GM21717 (cell line): ENCODE measurements around the gene NGFR.

Source experiments
- ATAC-seq: cut with Tn5 transposase; IDR thresholded peaks from one replicate; pipeline ENCODE4 v1.9.1; 2021; ENCODE audit warnings: mild to moderate bottlenecking, moderate library complexity; ENCODE audit not compliant: unreplicated experiment

NGFR gene, protein sequence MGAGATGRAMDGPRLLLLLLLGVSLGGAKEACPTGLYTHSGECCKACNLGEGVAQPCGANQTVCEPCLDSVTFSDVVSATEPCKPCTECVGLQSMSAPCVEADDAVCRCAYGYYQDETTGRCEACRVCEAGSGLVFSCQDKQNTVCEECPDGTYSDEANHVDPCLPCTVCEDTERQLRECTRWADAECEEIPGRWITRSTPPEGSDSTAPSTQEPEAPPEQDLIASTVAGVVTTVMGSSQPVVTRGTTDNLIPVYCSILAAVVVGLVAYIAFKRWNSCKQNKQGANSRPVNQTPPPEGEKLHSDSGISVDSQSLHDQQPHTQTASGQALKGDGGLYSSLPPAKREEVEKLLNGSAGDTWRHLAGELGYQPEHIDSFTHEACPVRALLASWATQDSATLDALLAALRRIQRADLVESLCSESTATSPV

DNA sequence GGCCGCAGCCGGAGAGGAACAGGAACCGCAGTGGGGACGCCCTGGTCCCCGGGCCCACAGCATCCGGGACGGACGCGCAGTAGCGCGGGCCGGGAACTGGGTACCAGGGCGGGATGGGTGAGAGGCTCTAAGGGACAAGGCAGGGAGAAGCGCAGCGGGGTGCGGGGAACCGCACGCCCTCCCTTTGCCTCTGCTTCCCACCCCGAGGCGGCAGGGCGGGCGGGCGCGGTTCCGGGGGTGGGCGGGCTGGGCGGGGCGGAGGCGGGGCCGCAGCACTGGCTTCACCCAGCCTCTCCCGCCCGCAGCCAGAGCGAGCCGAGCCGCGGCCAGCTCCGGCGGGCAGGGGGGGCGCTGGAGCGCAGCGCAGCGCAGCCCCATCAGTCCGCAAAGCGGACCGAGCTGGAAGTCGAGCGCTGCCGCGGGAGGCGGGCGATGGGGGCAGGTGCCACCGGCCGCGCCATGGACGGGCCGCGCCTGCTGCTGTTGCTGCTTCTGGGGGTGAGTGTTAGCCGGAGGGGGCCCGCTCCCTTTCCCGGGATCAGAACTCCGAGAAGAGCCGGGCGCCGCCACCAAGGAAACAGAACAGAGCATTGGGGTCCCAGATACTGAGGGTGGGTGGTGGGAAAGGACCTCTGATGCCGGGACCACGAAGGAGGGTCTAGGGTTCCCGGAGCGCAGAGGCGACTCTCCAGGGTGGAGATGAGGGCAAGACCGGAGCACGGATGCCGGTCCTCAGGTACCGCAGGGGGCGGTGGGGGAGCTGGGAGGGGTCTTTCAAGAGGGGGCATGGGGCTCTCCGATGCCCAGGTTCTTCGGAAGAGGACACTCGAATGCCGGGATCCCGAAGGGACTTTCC is at the start of gene NGFR:
Gene NGFR (plus strand): TSS at position 308 of the 856 bp plus-strand sequence. CDS start 125 bp downstream, at position 433.
- ATAC-seq = no peak

DNA sequence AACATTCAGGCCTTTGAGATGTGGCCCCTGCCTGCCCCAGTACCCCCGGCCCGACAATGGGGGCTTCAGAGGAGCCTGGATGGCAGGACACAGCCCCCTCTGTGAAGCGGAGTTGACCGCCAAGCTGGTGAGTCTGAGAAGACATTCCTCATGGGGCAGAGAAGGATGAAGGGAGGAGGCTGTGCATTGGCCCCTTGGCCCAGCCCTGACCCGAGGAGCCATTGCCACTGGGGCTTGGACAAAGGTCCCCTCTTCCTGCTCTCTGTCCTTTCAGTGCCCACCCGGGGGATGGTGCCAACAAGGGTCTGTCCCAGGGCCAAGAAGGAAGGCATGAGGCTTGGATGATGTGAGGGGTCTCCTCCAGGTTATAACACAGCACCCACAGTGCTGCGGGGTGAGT is 49.5 kb upstream of the NGFR start:
- ATAC-seq = no peak

DNA sequence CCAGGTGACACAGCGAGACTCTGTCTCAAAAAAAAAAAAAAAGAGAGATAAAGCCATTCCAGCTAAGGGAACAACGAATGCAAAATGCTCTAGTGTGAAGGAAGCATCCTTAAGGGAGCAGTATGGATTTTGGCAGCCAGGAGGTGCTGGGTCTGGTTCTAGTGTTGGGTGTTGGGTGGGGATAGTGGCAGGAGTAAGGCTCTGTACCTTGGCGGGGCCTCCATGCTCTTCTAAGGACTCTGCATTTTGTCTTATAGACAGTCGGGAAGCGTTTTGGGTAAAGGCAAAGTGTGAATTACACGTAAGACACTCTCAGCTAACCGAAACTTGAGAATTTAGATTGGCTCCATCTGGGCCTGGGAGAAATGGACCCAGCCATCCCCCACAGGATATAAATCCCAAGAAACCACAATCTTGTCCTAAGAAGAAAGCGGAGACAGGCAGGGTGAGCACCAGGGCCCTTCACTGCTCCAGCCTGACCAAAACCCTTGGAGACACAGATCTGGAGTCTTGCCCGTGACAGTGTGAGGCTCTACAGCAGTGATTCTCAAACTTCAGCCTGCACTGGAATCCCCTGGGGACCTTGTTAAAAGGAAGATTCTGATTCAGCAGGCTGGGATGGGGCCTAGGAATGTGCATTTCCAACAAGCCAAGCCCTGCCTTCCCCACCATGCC is 47.3 kb upstream of the NGFR start:
- ATAC-seq = no peak

DNA sequence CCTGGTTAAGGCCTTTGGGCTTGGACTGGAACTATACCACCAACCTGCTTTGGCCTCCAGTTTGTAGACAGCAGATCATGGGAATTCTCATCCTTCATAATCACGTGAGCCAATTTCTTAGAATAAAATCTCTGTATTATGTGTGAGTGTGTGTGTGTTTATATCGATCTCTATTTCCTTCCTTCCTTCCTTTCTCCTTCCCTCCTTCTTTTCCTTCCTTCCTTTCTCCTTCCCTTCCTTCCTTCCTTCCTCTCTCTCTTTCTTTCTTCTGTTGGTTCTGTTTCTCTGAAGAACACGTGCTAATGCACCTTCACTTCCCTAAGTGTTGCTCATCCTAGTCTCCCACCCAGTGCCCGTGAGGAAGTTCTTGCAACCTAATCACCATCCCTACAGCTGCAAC is 44.9 kb upstream of the NGFR start:
- no peak for ATAC-seq

DNA sequence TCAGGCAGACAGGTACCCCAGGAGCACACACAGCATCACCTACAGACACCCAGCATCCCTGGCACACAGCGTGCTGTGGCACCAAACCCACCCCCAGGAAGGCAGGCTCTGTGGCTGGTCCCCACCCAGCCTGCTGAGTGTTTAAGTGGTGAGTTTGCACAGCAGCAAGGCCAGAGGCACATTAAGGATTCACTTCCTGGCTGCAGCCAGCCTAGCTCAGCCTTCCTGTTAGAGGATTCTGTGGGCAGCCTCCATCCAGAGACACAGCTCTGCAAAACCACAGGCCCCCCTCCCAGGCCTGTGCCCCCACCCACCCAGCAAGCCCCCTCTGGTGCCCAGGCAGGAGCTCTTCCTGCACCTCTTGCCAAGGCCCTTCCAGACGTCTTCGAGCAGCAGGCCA is 44.4 kb upstream of the NGFR start:
- ATAC-seq = no peak

DNA sequence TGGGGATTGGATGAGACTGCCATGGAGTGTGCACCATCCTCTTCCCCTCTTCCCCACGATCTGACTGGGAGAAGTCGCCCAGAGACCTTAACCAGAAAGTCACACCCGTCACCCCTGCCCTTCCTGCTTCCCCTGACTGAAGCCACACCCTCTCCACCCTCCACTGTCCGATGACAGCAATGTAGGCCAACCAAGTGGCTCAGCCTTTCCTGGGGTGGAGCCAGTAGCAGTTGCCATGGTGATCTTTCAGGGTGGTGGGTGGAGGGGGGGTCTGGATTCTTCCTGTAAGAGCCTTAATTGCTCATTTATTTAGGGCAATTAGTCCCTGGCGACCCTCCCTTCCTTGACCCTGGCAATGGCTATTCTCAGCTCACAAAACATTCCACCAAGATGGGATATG is 42.9 kb upstream of the NGFR start:
- ATAC-seq = no peak

DNA sequence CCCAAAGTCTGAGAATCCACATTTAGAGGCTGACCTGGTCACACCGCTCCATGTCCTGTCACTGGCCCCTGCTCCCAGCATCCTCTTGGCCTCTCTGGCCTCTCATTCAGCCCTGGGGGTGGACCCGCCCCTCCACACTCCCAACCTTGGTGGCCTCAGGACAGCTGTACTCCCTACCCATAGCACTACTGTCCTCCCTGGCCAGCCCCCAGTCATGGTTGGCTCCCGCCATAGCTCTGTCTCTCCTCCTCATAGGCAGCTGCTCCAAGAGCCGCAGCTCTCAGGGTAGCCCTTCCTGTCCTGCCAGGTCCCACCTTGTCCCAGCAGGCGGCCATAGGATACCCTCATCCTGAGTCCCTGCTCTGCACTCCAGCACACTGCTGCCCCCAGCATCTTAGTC is 42.4 kb upstream of the NGFR start:
- no peak for ATAC-seq

DNA sequence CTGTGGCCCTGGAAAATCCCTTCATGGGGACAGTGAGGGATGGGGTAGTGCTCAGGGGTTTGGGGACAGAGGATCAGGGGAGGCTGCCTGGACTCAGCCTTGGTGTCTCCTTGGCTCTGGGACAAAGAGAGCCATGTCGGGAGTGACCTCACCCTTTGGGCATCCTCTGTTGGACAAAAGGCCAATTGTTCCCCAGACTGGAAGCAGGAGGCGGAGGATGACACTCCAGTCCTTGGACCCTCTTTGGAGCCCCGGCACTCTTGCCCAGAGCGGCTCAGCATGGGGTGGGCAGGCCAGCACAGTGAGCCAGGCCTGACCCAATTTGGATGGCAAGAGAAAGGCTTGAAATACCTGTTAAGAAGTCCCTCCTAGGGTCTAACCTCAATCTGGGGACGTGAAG is 41.0 kb upstream of the NGFR start:
- ATAC-seq = no peak

DNA sequence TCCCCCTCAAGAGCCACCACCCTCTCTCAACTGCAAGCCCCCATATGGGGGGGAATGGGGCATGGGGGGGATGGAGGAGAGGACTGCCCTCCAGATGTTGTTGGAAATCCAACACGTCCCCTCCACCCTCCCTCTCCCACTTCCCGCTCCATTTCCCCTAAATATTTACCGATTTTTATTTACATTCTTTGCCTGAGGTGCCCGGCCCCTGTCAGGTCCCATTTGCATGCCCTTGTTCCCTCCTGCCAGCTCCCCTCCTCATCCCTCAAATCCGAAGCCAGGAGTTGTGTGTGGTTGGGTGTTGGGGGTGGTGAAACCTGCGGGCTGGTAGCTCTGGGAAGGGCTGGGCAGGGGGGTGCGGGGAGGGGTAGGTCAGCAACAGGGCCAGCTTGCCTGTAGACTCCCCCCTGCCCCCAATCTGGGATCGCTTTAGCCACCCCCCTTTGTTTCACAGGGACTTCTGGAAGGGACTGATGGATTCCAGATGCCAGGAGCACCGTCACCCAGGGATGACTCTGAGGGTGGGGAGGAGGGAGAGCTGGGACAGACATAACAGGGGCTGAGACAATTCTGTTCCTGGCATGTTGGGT is 39.7 kb upstream of the NGFR start:
- no peak for ATAC-seq

DNA sequence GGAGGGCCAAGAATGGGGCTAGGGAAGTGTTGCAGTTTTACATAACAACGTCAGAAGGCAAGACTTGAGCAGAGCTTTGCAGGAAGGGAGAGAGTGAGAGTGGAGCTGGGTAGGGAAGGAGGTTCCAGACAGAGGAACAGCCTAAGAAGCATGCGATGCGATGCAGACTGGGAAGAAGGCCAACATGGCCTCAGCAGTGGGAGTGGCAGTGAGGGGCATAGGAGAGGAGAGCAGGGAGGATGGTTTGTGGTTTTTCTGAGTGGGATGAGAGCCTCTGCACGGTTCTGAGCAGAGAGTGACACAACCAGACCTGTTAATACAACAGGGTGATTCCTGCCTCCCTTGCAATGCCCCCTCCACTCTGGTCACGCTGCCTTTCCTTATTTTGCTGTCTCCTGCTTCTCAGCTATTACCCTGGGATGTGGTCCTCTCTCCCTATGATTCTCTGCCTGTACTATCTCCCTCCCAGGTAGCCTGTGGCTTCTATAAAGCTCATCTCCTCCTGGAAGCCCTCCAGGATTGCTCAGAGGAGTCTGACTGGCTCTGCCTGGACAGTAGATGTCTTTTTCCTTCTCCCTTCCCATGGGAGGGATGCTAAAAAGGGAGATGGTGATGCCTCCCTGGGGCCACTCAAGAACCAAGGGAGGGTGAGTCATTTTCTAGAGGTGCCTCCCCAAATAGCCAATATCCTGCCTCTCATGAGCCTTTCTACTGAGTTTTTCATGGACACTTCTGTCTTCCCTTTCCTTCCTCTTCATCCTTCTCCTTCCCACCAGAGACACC is 38.7 kb upstream of the NGFR start:
- ATAC-seq = no peak

DNA sequence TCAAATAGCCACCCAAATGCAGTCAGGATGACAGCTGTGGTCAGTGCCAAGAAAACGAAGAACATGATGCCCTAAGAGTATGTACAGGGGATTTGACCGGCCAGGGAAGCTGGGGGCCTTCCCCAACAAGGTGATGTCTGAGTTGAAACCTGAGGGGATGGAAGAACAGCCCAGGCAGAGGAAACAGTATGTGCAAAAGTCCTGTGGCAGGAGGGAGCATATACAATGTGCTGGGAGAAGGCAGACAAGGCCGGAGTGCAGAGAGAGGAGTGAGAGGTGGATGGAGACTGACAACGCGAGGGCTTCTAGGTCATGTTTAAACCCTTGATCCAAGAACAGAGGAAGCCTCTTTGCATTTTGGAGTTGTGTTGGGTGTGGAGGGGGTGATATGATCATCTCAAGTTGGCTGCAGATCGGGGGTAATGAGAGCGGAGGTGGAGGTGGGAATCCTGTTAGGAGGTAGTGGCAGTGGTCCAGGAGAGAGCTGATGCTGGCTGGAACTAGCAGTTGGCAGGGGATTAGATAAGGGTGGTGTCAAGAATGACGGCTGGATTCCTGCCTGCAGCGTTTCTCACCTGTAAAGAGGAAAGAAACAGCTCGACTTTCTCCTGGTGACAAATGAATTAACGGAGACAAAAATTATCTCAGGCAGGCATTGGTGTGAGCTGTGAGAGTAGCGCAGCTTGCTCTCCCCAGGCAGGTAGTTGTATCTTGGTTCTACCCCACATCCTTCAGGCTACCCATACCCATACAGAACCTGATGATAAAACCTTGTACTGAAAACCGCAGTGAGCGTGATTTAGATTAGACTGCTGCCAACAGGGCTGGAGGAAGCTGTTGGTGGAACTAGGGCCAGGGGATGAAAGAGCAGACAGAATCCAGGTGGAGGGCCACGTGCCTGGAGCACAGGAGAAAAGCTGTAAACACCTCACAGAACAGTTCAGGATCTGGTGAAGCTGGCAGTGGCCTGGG is 37.2 kb upstream of the NGFR start:
- ATAC-seq = no peak

DNA sequence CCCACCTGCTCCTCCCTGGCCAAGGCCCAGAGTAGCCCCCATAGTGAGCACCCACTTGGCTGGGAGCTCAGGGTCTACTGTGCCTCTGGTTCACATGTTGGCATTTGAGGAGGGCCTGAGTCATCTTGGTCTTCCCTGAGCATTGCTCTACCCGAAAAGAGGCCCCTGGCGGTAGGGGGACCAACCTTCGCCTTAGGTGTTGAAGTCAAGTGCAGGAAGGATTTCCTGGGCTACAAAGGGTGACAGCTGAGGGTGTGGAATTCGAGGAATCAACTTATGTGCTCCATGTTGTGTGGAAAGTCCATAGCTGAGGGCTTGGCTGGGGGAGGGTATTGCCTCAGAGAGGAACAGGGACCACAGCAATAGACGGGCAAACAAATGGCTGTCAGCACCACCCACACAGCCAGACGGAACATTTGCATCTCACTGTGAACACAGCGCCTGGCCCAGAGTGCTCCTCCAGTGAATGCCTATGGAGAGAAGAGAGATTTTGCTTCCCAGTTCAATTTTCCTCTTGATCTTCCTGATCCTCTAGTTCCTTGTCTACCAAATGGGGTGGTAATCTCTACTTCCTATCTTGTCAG is 35.6 kb upstream of the NGFR start:
- no peak for ATAC-seq

DNA sequence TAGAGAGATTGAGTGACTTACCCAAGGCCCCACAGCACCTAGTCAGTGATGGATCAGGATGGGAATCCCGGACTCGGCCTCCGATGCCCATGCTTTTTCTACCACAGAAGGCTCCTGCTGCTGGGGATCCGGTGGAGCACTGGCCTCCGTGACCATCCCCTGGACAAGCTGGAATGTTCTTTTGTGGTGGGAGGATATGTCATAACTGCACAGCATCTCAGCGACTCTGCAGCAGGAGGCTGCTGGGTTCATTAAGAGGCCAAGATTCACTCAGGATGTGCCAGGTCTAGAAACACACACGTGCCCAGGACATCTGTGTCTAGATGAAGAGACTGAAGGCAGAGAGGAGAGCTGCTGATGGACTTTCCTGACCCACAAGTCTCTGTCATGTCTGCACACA is 34.7 kb upstream of the NGFR start:
- ATAC-seq = no peak

DNA sequence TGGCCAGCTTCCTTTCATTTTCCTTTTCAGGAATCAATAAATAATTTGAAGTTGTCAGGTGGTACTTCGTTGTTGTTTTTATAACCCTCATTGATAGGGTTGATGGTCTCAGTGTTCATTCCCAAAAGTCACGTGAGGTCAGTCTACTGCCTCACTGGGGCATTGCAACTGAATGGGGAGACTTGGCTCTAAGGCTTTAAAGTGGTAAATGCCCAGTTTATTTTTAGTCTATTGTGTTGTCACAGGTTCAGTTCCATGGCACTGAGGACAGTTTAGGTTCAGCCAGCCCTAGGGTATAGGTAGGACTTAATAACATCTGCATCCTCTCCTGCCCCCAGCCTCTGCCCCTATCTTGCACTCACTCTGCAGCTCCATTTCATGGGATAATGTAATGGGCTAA is 33.5 kb upstream of the NGFR start:
- no peak for ATAC-seq

DNA sequence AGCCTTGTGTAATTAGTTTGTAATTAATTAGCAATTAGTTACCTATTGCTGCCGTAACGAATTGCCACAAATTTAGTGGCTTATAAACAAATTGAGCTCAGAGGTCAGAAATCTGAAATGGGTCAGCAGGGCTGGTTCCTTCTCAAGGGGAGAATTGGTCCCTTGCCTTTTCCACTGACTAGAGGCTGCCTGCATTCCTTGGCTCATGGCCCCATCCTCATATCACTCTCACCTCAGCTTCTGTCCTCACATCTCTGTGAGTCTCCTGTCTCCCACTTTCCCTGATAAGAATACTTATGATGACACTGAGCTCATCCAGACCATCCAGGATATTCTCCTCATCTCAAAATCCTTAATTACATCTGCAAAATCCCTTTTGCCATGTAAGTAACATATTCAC is 31.0 kb upstream of the NGFR start:
- ATAC-seq = no peak

DNA sequence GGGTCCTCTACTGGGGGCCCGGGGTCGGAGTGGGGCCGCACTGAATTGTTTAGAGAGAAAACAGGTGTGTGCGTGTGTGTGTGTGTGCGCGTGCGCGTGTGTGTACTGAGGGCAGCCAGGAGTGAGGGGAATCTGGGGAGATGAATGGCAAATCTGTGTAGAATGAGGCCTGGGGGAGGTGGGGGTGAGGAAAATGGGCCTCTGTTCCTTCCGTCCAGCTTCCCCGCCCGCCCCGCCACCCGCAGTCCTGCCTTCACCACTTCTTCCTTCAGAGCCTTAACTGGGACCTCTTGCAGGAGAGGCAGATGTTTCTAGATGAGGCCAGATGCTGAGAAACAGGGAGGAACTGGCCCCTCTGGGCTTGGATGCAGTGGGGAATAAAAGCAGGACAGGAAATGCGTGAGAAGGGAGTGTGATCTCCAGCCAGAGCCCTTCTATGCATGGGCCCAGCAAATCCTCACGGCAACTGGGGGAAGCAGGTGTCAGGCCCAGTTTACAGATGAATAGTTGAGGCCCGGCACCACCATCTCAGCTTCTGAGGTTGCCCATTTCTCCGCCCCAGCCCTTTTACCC is 29.7 kb upstream of the NGFR start:
- no peak for ATAC-seq

DNA sequence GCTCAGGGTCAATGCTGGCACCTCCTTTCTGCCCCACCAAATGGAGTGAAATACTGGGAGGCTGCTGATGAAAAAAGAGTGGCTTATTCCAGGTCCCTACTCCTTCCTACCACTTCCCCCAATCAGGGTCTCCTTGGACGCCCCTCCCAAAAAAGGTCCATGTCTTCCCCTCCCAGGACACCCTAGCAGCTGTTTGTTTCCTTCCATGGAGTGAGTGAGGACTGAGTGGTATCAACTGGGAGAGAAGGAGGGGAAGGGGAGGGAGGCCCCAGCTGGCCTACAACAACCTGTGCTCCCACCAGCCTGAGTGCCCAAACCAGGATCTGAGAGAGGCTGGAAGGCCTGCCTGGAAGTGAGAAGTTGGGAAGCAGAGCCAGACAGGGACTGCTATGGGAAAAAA is 28.7 kb upstream of the NGFR start:
- ATAC-seq = no peak

DNA sequence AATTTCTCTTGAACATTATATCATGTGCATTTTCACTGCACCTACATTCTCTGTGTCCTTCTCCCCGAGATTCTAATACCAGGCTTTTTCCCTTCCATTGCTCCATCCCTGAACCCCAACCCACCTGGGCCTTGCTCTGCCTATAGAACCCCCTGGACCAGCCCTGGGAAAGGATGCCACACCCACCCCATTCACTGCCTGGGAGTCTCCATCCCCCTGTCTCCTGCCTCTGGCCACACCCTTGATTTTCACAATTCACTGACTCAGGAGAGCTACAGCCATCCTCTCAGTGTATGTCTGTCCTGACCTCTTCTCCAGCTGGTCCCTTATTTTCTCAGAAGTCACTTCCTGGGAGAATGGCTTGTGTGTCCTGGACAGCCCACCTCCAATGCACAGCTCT is 27.9 kb upstream of the NGFR start:
- no peak for ATAC-seq
